ENCODE data around the gene KIF13A. TPM values are rescaled to one million over a fixed set of nuclear protein-coding genes. Genes with fewer than 3 reads are reported as not detected.

KIF13A gene
- total RNA-seq, 1 donor from 2014 or later = 51.9 TPM

GRCh38 chr6:17940151-17940792 lies 47.2 kb downstream of the KIF13A start:
- H3K27ac Mint-ChIP-seq (ENCODE audit: unreplicated experiment) = peak overlapping the region; percentile 34
- peaks cover 2% of the 10 kb centered on the region for H3K36me3 Mint-ChIP-seq (ENCODE audit: low read depth)
- H3K4me1 Mint-ChIP-seq (ENCODE audit: low read depth) = peaks cover 39% of the 10 kb centered on the region
- H3K27me3 Mint-ChIP-seq (ENCODE audit: low read depth) = no peaks in the 10 kb centered on the region
- no peak for DNase-seq (ENCODE audit: low spot score)
- TF ChIP-seq, protein P1, sequence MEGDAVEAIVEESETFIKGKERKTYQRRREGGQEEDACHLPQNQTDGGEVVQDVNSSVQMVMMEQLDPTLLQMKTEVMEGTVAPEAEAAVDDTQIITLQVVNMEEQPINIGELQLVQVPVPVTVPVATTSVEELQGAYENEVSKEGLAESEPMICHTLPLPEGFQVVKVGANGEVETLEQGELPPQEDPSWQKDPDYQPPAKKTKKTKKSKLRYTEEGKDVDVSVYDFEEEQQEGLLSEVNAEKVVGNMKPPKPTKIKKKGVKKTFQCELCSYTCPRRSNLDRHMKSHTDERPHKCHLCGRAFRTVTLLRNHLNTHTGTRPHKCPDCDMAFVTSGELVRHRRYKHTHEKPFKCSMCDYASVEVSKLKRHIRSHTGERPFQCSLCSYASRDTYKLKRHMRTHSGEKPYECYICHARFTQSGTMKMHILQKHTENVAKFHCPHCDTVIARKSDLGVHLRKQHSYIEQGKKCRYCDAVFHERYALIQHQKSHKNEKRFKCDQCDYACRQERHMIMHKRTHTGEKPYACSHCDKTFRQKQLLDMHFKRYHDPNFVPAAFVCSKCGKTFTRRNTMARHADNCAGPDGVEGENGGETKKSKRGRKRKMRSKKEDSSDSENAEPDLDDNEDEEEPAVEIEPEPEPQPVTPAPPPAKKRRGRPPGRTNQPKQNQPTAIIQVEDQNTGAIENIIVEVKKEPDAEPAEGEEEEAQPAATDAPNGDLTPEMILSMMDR (IDR thresholded peaks at IDR 0.05) = no peak
- no peaks in the 10 kb centered on the region for H3K9me3 Mint-ChIP-seq (ENCODE audit: low read depth)
- H3K4me3 Mint-ChIP-seq (ENCODE audit: unreplicated experiment) = no peak overlapping the region

DNA sequence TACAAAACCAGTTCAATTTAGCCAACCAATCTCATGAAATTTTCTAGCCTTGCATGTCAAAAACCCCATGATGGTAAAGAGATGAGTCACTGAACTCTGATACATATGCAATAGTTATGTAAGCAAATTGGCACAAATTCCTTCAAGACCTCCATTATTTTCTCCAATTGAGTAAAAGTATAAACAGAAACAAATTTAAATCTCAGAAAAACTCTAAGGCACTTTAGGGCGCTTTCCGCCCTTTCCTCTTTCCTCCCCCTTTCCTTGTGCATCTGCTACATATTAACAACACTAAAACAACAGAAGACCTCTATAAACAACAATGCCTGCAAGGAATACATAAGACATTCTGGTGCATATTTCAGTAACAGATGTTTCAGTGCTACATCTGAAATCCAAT lies 48.5 kb downstream of the KIF13A start:
- Mint-ChIP-seq H3K36me3 (ENCODE audit: low read depth) (peaks cover 2% of the 10 kb centered on the region), H3K27ac (ENCODE audit: unreplicated experiment) (no peak overlapping the region), H3K4me1 (ENCODE audit: low read depth) (peaks cover 29% of the 10 kb centered on the region), H3K4me3 (ENCODE audit: unreplicated experiment) (no peak overlapping the region), H3K9me3 (ENCODE audit: low read depth) (no peaks in the 10 kb centered on the region), H3K27me3 (ENCODE audit: low read depth) (no peaks in the 10 kb centered on the region)
- TF ChIP-seq, protein P1 (IDR thresholded peaks at IDR 0.05) = no peak
- DNase-seq (ENCODE audit: low spot score) = no peak

GRCh38 chr6:17935188-17936149 lies 52.0 kb downstream of the KIF13A start:
- no peak for DNase-seq (ENCODE audit: low spot score)
- H3K36me3 Mint-ChIP-seq (ENCODE audit: low read depth) = peaks cover 2% of the 10 kb centered on the region
- TF ChIP-seq, protein P1 (IDR thresholded peaks at IDR 0.05) = no peak
- no peak overlapping the region for H3K27ac Mint-ChIP-seq (ENCODE audit: unreplicated experiment)
- H3K4me3 Mint-ChIP-seq (ENCODE audit: unreplicated experiment) = no peak overlapping the region
- no peaks in the 10 kb centered on the region for H3K27me3 Mint-ChIP-seq (ENCODE audit: low read depth)
- no peaks in the 10 kb centered on the region for H3K9me3 Mint-ChIP-seq (ENCODE audit: low read depth)
- peaks cover 49% of the 10 kb centered on the region for H3K4me1 Mint-ChIP-seq (ENCODE audit: low read depth)

DNA sequence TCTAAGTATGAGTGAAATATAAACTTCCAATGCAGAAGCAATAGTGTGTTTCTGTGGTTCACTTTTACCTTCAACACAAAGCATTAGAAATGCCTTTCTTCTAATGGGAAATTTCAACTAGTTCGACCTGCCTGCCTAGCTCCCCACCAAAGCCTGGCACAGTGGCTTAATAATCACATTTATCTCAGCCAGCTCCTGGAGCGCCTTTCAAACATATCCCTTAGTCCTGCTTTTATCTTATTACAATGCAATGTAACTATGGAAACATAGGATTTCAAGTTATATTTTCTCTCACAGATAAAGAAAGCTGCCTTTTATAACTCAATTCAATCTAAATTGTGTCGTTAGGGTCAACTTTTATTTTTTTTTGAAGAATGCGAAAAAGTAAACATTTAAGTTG lies 53.7 kb downstream of the KIF13A start:
- no peaks in the 10 kb centered on the region for H3K9me3 Mint-ChIP-seq (ENCODE audit: low read depth)
- no peak overlapping the region for H3K4me3 Mint-ChIP-seq (ENCODE audit: unreplicated experiment)
- DNase-seq (ENCODE audit: low spot score) = no peak
- no peaks in the 10 kb centered on the region for H3K27me3 Mint-ChIP-seq (ENCODE audit: low read depth)
- H3K27ac Mint-ChIP-seq (ENCODE audit: unreplicated experiment) = no peak overlapping the region
- H3K36me3 Mint-ChIP-seq (ENCODE audit: low read depth) = no peaks in the 10 kb centered on the region
- TF ChIP-seq, protein P1 (IDR thresholded peaks at IDR 0.05) = no peak
- H3K4me1 Mint-ChIP-seq (ENCODE audit: low read depth) = peaks cover 60% of the 10 kb centered on the region

DNA sequence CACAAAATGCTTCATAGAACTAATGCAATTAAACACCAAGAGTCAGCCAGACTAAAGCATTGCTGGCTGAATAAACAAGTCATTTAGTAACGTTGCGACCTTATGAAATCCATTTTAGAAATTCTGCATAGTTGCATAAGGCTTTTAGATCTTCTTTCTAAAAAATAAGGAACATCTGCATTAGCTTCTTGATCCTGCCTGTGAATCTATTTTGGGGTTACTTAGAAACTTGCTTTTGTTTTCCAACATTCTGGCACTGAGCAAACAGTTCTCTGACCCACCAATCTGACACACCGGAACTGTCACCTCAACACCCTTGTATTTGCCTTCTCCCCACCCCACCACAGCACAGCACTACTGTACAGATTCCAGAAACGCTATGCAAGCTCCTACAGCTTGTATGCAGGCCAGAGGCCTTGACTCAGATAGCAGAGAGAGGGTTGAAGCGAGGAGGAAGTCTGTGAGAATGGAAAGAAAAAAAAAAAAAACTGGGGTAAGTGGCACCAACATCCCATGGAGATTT lies 55.0 kb downstream of the KIF13A start:
- Mint-ChIP-seq H3K27ac (ENCODE audit: unreplicated experiment) (peak overlapping the region; percentile 66), H3K27me3 (ENCODE audit: low read depth) (no peaks in the 10 kb centered on the region), H3K4me1 (ENCODE audit: low read depth) (peaks cover 69% of the 10 kb centered on the region), H3K36me3 (ENCODE audit: low read depth) (no peaks in the 10 kb centered on the region), H3K4me3 (ENCODE audit: unreplicated experiment) (no peak overlapping the region), H3K9me3 (ENCODE audit: low read depth) (no peaks in the 10 kb centered on the region)
- TF ChIP-seq, protein P1 (IDR thresholded peaks at IDR 0.05) = no peak
- DNase-seq (ENCODE audit: low spot score) = no peak

Data from chondrocyte (in vitro differentiated cells).